ENCODE data around the gene HMGCL.
A peak's percentile ranks its signal among the peaks of the same experiment; 100 is the strongest.
"Not testable (repeated sequence)": the region's sequence is repeated elsewhere in the genome, so short reads cannot be mapped to it uniquely, and the experiment has no call there.

HMGCL gene

DNA sequence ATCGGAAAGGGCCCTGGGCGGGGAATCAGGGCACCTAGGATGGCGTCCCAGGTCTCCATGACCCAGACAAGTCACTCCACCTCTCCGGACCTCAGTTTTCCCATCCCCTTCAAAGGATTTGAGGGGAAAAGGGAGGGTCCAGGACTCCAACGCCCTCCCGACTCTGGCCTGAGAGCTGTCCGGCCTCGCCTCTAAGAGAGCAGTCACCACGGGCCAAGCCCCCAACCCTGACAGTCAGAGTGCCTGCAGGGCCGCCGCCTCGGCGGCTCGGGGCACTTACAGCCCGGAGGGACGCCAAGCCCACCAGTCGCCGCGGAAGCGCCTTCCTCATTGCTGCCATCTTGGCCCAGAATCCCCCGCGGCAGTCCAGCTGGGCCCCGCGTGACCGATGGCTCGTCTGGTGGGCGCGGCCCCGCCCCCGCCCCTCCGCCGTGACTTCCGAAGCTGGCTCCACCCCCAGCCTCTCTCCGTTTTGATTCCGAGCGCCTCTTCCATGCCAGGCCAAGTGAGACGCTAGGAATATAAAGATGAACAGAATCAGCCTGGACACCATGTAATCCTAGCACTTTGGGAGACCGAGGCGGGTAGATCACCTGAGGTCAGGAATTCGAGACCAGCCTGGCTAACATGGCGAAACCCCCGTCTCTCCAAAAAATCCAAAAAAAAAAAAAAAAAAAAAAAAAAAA lies at the start of gene HMGCL:
Gene HMGCL (minus strand): TSS at position 354 of the 686 bp plus-strand sequence. CDS start 14 bp downstream, at position 340.
- Mint-ChIP-seq H3K27me3 (ENCODE audit: low read depth) (peaks cover 4% of the 10 kb centered on the region), H3K27ac (peak within 1 kb of the TSS; percentile 88), H3K4me3 (peak within 1 kb of the TSS; percentile 89), H3K36me3 (ENCODE audit: low read depth) (no peaks in the 10 kb centered on the region), H3K9me3 (no peaks in the 10 kb centered on the region), H3K4me1 (ENCODE audit: low read depth) (peaks cover 16% of the 10 kb centered on the region)

DNA sequence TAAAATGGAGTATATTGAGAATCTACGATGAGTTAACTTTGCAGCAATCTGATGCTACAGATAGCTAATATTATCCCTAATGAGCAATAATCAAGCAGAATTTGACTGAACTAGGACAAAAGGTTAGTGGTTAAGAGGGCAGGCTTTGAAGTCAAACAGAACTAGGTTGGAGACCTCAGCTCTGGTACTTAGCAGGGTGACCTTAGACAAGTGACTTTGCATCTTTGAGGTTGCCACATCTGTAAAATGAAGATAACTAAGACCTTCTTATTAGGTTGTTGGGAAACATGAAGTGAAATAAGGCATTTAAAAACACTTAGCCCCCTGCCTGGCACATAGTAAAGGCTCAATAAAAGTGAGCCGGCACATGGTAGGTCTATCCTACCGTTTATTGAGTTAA lies 47.2 kb upstream of the HMGCL start:
- Mint-ChIP-seq H3K4me1 (ENCODE audit: low read depth) (peaks cover 10% of the 10 kb centered on the region), H3K36me3 (ENCODE audit: low read depth) (peaks cover 4% of the 10 kb centered on the region), H3K4me3 (no peak overlapping the region), H3K9me3 (peaks cover 14% of the 10 kb centered on the region), H3K27ac (no peak overlapping the region), H3K27me3 (ENCODE audit: low read depth) (peaks cover 10% of the 10 kb centered on the region)

DNA sequence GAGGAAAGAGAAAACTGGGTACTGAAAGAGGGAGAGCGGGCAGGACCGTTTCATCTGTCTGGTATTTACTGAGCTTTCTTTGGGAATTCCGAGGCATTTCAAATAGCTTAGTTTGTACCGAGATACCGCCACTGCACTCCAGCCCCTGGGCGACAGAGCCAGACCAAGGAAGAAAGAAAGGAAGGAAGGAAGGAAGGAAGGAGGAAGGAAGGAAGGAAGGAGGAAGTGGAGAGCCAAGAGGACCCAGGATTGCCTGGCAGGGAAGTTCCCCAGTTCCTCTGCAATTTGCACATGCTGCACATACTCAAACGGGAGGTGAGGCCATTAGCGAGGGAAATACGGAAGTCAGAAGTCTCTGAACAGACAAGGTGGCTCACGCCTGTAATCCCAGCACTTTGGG lies 43.8 kb upstream of the HMGCL start:
- H3K36me3 Mint-ChIP-seq (ENCODE audit: low read depth) = no peaks in the 10 kb centered on the region
- peaks cover 14% of the 10 kb centered on the region for H3K27me3 Mint-ChIP-seq (ENCODE audit: low read depth)
- H3K27ac Mint-ChIP-seq = no peak overlapping the region
- peaks cover 15% of the 10 kb centered on the region for H3K4me1 Mint-ChIP-seq (ENCODE audit: low read depth)
- no peaks in the 10 kb centered on the region for H3K9me3 Mint-ChIP-seq
- peak overlapping the region; percentile 86 for H3K4me3 Mint-ChIP-seq

- Mint-ChIP-seq H3K36me3 (ENCODE audit: low read depth) (no peaks in the 10 kb centered on the region), H3K27ac (peak overlapping the region; percentile 61)
Measured at GRCh38 chr1:23868557-23869016, 43.4 kb upstream of the HMGCL start.

GRCh38 chr1:23867895-23868556 lies 42.8 kb upstream of the HMGCL start, which contains the start of gene FUCA1:
Gene FUCA1, minus strand, starts transcription at chr1:23868290. Its CDS starts 4 bp downstream, at chr1:23868286.
- Mint-ChIP-seq H3K9me3 (no peaks in the 10 kb centered on the region), H3K4me3 (peak within 1 kb of the TSS; percentile 86), H3K4me1 (ENCODE audit: low read depth) (peaks cover 15% of the 10 kb centered on the region), H3K27ac (peak within 1 kb of the TSS; percentile 61), H3K27me3 (ENCODE audit: low read depth) (peaks cover 14% of the 10 kb centered on the region), H3K36me3 (ENCODE audit: low read depth) (no peaks in the 10 kb centered on the region)

More at GRCh38 chr1:23868557-23869016, 43.4 kb upstream of the HMGCL start:
- peaks cover 14% of the 10 kb centered on the region for H3K27me3 Mint-ChIP-seq (ENCODE audit: low read depth)
- peak overlapping the region; percentile 86 for H3K4me3 Mint-ChIP-seq
- no peaks in the 10 kb centered on the region for H3K9me3 Mint-ChIP-seq
- peaks cover 15% of the 10 kb centered on the region for H3K4me1 Mint-ChIP-seq (ENCODE audit: low read depth)

GRCh38 chr1:23867542-23867894 lies 42.3 kb upstream of the HMGCL start:
- Mint-ChIP-seq H3K27ac (no peak overlapping the region), H3K4me3 (peak overlapping the region; percentile 86), H3K4me1 (ENCODE audit: low read depth) (peaks cover 15% of the 10 kb centered on the region), H3K9me3 (no peaks in the 10 kb centered on the region), H3K36me3 (ENCODE audit: low read depth) (no peaks in the 10 kb centered on the region), H3K27me3 (ENCODE audit: low read depth) (peaks cover 14% of the 10 kb centered on the region)

DNA sequence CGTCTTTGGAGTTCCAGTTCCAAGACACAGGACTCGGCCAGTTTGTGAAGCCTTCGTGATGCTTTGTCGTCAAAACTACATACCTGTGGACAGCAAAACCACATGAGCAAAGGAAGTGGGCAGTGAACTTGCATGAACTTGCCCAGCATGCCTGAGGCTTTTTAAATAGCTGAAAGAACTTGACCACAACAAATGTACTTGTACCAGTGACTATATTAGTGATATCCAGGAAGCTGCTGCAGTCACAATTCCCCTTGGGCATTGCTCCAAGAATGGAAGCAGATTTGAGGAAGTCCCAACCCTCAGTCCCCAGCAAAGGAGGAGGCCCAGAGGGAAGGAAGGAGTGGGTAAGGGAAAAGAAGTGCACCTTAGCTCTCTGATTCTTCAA lies 40.3 kb upstream of the HMGCL start:
- H3K4me1 Mint-ChIP-seq (ENCODE audit: low read depth) = peaks cover 15% of the 10 kb centered on the region
- peaks cover 14% of the 10 kb centered on the region for H3K27me3 Mint-ChIP-seq (ENCODE audit: low read depth)
- no peaks in the 10 kb centered on the region for H3K9me3 Mint-ChIP-seq
- H3K27ac Mint-ChIP-seq = no peak overlapping the region
- no peak overlapping the region for H3K4me3 Mint-ChIP-seq
- no peaks in the 10 kb centered on the region for H3K36me3 Mint-ChIP-seq (ENCODE audit: low read depth)

GRCh38 chr1:23864801-23865542 lies 39.7 kb upstream of the HMGCL start:
- Mint-ChIP-seq H3K9me3 (no peaks in the 10 kb centered on the region), H3K4me1 (ENCODE audit: low read depth) (peaks cover 15% of the 10 kb centered on the region), H3K36me3 (ENCODE audit: low read depth) (no peaks in the 10 kb centered on the region), H3K27me3 (ENCODE audit: low read depth) (peaks cover 14% of the 10 kb centered on the region), H3K27ac (no peak overlapping the region), H3K4me3 (no peak overlapping the region)

DNA sequence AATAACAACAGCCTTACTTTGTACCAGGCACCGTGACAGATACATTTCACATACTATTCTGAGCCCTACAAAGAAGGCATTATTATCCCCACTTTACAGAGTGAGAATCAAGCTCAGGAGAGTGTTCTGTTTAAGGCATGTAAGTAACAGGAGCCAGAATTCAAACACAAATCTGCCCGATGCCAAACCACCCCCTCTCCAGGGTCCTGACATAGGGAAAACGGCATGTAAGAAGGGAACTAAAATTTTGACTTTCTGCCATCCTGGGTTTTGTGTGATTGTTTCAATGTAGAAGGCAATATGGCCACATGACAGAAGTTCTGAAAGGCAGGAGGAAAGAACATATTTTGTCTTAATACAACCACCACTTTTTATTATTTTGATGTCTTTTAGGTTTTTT lies 37.4 kb upstream of the HMGCL start:
- Mint-ChIP-seq H3K27me3 (ENCODE audit: low read depth) (peaks cover 4% of the 10 kb centered on the region), H3K4me3 (no peak overlapping the region), H3K4me1 (ENCODE audit: low read depth) (peaks cover 6% of the 10 kb centered on the region), H3K36me3 (ENCODE audit: low read depth) (no peaks in the 10 kb centered on the region), H3K9me3 (no peaks in the 10 kb centered on the region), H3K27ac (no peak overlapping the region)

- H3K27ac Mint-ChIP-seq = no peak overlapping the region
- H3K9me3 Mint-ChIP-seq = no peaks in the 10 kb centered on the region
- peaks cover 2% of the 10 kb centered on the region for H3K36me3 Mint-ChIP-seq (ENCODE audit: low read depth)
- H3K27me3 Mint-ChIP-seq (ENCODE audit: low read depth) = no peaks in the 10 kb centered on the region
- H3K4me1 Mint-ChIP-seq (ENCODE audit: low read depth) = no peaks in the 10 kb centered on the region
- no peak overlapping the region for H3K4me3 Mint-ChIP-seq
Measured at GRCh38 chr1:23854568-23854967, 29.3 kb upstream of the HMGCL start.

- H3K27ac Mint-ChIP-seq; H3K4me1 Mint-ChIP-seq (ENCODE audit: low read depth); H3K9me3 Mint-ChIP-seq; H3K27me3 Mint-ChIP-seq (ENCODE audit: low read depth); H3K36me3 Mint-ChIP-seq (ENCODE audit: low read depth); H3K4me3 Mint-ChIP-seq: not testable (repeated sequence)
Measured at GRCh38 chr1:23853124-23853523, 27.9 kb upstream of the HMGCL start.

GRCh38 chr1:23851406-23851805 lies 26.2 kb upstream of the HMGCL start:
- H3K9me3 Mint-ChIP-seq; H3K27ac Mint-ChIP-seq; H3K27me3 Mint-ChIP-seq (ENCODE audit: low read depth); H3K4me1 Mint-ChIP-seq (ENCODE audit: low read depth); H3K4me3 Mint-ChIP-seq: not testable (repeated sequence)
- H3K36me3 Mint-ChIP-seq (ENCODE audit: low read depth) = peaks cover 21% of the 10 kb centered on the region

DNA sequence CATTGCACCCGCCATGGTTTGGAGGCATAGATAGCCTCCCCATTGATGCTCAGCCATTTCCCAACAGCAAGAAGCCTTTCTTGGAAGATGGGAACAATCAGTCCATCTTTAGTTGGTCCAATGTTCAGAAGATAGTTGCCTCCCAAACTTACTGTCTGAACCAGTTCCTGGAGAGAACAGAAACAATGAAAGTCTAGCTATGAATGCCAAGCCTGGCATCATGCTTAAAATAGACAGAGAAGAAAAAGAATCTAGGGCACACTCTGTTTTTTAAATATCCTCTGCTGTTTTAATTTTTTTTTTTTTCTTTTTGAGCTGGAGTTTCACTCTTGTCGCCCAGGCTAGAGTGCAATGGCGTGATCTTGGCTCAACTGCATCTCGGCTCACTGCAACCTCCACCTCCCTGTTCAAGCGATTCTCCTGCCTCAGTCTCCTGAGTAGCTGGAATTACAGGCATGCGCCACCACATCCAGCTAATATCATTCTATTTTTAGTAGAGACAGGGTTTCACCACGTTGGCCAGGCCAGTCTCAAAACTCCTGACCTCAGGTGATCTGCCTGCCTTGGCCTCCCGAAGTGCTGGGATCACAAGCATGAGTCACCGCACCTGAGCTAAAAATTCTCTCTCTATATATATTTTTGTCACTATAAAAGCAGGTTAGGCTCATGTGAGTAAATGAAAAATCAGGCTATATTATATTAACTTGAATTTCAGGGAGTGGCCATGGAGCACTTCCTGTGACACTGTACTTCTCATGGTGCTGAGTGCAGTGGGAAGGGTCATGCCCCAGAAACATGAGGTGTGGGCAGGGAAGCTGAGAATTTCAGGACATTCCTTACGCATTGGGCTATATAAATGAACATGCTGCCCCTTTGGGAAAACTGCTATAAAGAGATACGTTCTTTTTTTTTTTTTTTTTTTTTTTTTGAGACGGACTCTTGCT lies 23.7 kb upstream of the HMGCL start:
- no peaks in the 10 kb centered on the region for H3K27me3 Mint-ChIP-seq (ENCODE audit: low read depth)
- no peak overlapping the region for H3K4me3 Mint-ChIP-seq
- no peaks in the 10 kb centered on the region for H3K4me1 Mint-ChIP-seq (ENCODE audit: low read depth)
- no peak overlapping the region for H3K27ac Mint-ChIP-seq
- H3K36me3 Mint-ChIP-seq (ENCODE audit: low read depth) = peaks cover 28% of the 10 kb centered on the region
- peaks cover 8% of the 10 kb centered on the region for H3K9me3 Mint-ChIP-seq

DNA sequence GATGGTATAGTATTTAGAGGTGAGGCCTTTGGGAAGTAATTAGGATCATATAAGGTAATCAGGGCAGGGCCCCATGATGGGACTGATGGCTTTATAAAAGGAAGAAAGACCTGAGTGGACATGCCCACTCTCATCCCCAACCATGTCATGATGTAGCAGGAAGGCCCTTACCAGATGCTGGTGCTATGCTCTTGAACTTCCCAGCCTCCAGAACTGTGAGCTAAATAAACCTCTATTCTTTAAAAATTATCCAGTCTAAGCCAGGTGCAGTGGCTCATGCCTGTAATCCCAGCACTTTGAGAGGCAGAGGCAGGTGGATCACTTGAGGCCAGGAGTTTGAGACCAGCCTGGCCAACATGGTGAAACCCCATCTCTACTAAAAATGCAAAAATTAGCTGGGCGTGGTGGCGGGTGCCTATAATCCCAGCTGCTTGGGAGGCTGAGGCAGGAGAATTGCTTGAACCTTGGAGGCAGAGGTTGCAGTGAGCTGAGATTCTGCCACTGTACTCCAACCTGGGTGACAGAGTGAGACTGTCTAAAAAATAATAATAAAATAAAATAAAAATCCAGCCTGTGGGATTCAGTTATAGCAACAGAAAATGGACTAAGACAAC lies 22.4 kb upstream of the HMGCL start:
- H3K4me3 Mint-ChIP-seq; H3K27me3 Mint-ChIP-seq (ENCODE audit: low read depth); H3K9me3 Mint-ChIP-seq; H3K27ac Mint-ChIP-seq; H3K4me1 Mint-ChIP-seq (ENCODE audit: low read depth): not testable (repeated sequence)
- H3K36me3 Mint-ChIP-seq (ENCODE audit: low read depth) = peaks cover 28% of the 10 kb centered on the region

All from T-helper 1 cell treated with Interleukin-12 subunit alpha and Interleukin-12 subunit beta and Interleukin-4 antibody, amounts not matched to agents 30 μg/mL and 1 μg/mL, for 36 hours (primary cell).